Measurements from ENCODE around the gene CAPZA3.
"Not testable (repeated sequence)": the region's sequence is repeated elsewhere in the genome, so short reads cannot be mapped to it uniquely, and the experiment has no call there.

CAPZA3 gene

GRCh38 chr12:18754124-18754707 is 16.3 kb downstream of the CAPZA3 start:
- no peak for FAIRE-seq

DNA sequence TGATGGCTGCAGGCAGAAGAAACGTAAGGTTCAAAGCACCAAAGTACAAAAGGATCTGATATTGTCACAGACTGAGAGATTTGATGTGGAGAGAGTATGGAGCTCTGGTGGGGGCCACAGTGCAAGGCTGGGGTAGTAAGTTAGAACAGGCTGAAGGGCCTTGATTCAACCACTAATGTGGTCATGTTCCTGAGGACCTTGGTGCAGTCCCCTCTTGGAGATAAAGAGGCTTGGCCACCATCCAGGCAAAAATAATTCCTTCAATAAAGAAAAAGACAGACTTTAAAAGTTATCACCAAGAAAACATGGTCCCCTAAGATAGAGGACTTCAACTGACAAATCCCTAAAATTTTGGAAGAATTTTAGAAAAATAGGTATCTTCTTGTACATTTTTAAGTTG is 17.4 kb downstream of the CAPZA3 start:
- no peak for FAIRE-seq

DNA sequence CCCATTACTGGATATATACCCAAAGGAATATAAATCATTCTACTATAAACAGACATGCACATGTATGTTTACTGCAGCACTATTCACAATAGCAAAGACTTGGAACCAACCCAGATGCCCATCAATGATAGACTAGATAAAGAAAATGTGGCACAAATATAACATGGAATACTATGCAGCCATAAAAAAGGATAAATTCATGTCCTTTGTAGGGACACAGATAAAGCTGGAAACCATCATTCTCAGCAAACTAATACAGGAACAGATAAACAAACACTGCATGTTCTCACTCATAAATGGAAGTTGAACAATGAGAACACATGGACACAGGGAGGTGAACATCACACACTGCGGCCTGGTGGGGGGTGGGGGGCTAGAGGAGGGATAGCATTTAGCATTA is 28.6 kb downstream of the CAPZA3 start:
- not testable (repeated sequence) for FAIRE-seq

GRCh38 chr12:18782827-18783226 is 44.9 kb downstream of the CAPZA3 start:
- no peak for FAIRE-seq

- not testable (repeated sequence) for FAIRE-seq
Observed at GRCh38 chr12:18785465-18785864, 47.5 kb downstream of the CAPZA3 start.
